ENCODE measurements around the gene KRTAP17-1. TPM values are rescaled to one million over a fixed set of nuclear protein-coding genes. Genes with fewer than 3 reads are reported as not detected.
"Not testable (repeated sequence)": the region's sequence is repeated elsewhere in the genome, so short reads cannot be mapped to it uniquely, and the experiment has no call there.

Gene KRTAP17-1
- total and polyA plus RNA-seq, 2 of the 4 experiments (the other 2 are of a cell fraction): not detected

DNA sequence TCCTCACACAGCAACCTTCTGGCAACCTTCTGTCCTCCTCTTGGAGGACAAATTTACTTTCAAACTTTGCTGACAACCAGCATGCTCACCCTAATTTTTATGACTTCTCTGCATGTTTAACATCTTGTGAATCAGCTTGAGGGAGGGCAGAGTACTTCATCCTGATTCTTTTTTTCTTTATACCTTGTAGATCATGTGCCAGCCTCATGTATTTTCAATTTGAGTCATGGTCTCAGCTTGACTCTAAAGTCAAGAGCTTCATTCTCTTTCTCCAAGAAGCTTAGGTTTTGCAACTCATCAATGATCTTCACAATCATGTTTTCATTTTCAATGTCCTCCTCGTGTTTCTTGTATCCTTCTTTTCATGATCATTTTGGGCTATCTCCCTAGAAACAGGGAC is 43.7 kb downstream of the KRTAP17-1 start:
- H2BK20ac ChIP-seq (ENCODE audit: low read depth, low read length): no peak overlapping the region
- no peak overlapping the region for H3K14ac ChIP-seq (replicated peaks; ENCODE audit: low read depth, low read length)
- TF ChIP-seq RCOR1 (IDR thresholded peaks at IDR 0.05; ENCODE audit: insufficient replicate concordance, low read length): no peak
- TF ChIP-seq, protein P1, sequence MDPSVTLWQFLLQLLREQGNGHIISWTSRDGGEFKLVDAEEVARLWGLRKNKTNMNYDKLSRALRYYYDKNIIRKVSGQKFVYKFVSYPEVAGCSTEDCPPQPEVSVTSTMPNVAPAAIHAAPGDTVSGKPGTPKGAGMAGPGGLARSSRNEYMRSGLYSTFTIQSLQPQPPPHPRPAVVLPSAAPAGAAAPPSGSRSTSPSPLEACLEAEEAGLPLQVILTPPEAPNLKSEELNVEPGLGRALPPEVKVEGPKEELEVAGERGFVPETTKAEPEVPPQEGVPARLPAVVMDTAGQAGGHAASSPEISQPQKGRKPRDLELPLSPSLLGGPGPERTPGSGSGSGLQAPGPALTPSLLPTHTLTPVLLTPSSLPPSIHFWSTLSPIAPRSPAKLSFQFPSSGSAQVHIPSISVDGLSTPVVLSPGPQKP (IDR thresholded peaks at IDR 0.05; ENCODE audit: borderline replicate concordance, low read depth, low read length): no peak
- H2AFZ ChIP-seq (replicated peaks; ENCODE audit: low read length, poor library complexity): no peak overlapping the region
- no peak overlapping the region for H4K8ac ChIP-seq (ENCODE audit: low read depth in 2 of 2, low read length in 2 of 2)
- no peak overlapping the region for H2AK5ac ChIP-seq (ENCODE audit: low read depth, low read length)
- H3K18ac ChIP-seq (ENCODE audit: low read depth, low read length): no peak overlapping the region
- no peak overlapping the region for H3K4me2 ChIP-seq (ENCODE audit: low read depth, low read length)
- H2AK9ac ChIP-seq (replicated peaks; ENCODE audit: low read depth, low read length, poor library complexity): no peak overlapping the region
- ChIA-PET CTCF (no interaction called here), POLR2A (ENCODE audit: unreplicated experiment) (no interaction called here)
- no CpG with 5 or more reads among the region's 1 CpG for WGBS, 2 experiments (ENCODE audit: extremely low coverage in 2 of 2, insufficient read length in 1 of 2)
- H4K5ac ChIP-seq (ENCODE audit: low read depth, low read length): no peak overlapping the region
- H3K9me3 ChIP-seq (ENCODE audit: control insufficient read depth, insufficient read depth, low read length): no peaks in the 10 kb centered on the region
- no TSS peak for BruUV-seq (replicated peaks)
- H4K91ac ChIP-seq (ENCODE audit: insufficient read depth, low read depth, low read length): no peak overlapping the region
- H3K9me1 ChIP-seq (ENCODE audit: insufficient read depth, low read length): no peaks in the 10 kb centered on the region
- H3K4me1 ChIP-seq (ENCODE audit: control insufficient read depth, insufficient read depth, low read length): no peaks in the 10 kb centered on the region
- no peak overlapping the region for H3K4ac ChIP-seq (ENCODE audit: low read depth, low read length)
- ATAC-seq (ENCODE audit: low read depth) (no peak), DNase-seq (no peak)
- no peak overlapping the region for H2BK15ac ChIP-seq (ENCODE audit: low read depth, low read length)
- no peak overlapping the region for H2BK5ac ChIP-seq (ENCODE audit: low read depth, low read length, poor library complexity, severe bottlenecking)
- dilution Hi-C loops (cut with HindIII; ENCODE audit: low sequenced_read_pairs, unreplicated experiment): no loop called here
- no peaks in the 10 kb centered on the region for H3K79me1 ChIP-seq (ENCODE audit: low read depth in 1 of 2, low read length in 2 of 2)
- H3K56ac ChIP-seq (ENCODE audit: extremely low read depth, insufficient read depth, low read length): no peak overlapping the region
- no peak overlapping the region for H3K4me3 ChIP-seq (ENCODE audit: insufficient read depth, low read depth, low read length)
- in situ Hi-C loops (cut with MboI; ENCODE audit: low sequenced_read_pairs): no loop called here
- no peak overlapping the region for H3K27ac ChIP-seq (ENCODE audit: insufficient read depth, low read length)
- intact Hi-C loops (cut with micrococcal nuclease): no loop called here
- no peak overlapping the region for H3K23ac ChIP-seq (ENCODE audit: low read depth, low read length)
- H3K9ac ChIP-seq (ENCODE audit: low read depth, low read length): no peak overlapping the region
- H4K20me1 ChIP-seq (ENCODE audit: insufficient read depth, low read length): no peaks in the 10 kb centered on the region
- peaks cover 9% of the 10 kb centered on the region for H3K27me3 ChIP-seq (ENCODE audit: control insufficient read depth, insufficient read depth, low read length)
- H2BK120ac ChIP-seq (ENCODE audit: low read depth, low read length): no peak overlapping the region
- H3K36me3 ChIP-seq (ENCODE audit: control insufficient read depth, insufficient read depth, low read length): no peaks in the 10 kb centered on the region

DNA sequence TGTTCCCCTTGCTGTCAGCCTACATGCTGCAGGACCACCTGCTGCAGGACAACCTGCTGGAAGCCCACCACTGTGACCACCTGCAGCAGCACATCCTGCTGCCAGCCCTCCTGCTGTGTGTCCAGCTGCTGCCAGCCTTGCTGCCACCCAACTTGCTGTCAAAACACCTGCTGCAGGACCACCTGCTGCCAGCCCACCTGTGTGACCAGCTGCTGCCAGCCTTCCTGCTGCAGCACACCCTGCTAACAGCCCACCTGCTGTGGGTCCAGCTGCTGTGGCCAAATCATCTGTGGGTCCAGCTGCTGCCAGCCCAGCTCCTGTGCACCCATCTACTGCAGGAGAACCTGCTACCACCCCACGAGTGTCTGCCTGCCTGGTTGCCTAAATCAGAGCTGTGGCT is 44.2 kb downstream of the KRTAP17-1 start:
- H2AFZ ChIP-seq (replicated peaks; ENCODE audit: low read length, poor library complexity); H3K56ac ChIP-seq (ENCODE audit: extremely low read depth, insufficient read depth, low read length); H3K9ac ChIP-seq (ENCODE audit: low read depth, low read length); H4K20me1 ChIP-seq (ENCODE audit: insufficient read depth, low read length); H2BK15ac ChIP-seq (ENCODE audit: low read depth, low read length); H2AK5ac ChIP-seq (ENCODE audit: low read depth, low read length); H3K4me3 ChIP-seq (ENCODE audit: insufficient read depth, low read depth, low read length); H3K79me1 ChIP-seq (ENCODE audit: low read depth in 1 of 2, low read length in 2 of 2); H3K27me3 ChIP-seq (ENCODE audit: control insufficient read depth, insufficient read depth, low read length); H2BK20ac ChIP-seq (ENCODE audit: low read depth, low read length); H4K91ac ChIP-seq (ENCODE audit: insufficient read depth, low read depth, low read length); ATAC-seq (ENCODE audit: low read depth); H2BK5ac ChIP-seq (ENCODE audit: low read depth, low read length, poor library complexity, severe bottlenecking); CTCF ChIA-PET; H3K36me3 ChIP-seq (ENCODE audit: control insufficient read depth, insufficient read depth, low read length); in situ Hi-C loops (cut with MboI; ENCODE audit: low sequenced_read_pairs); H3K23ac ChIP-seq (ENCODE audit: low read depth, low read length); H2BK120ac ChIP-seq (ENCODE audit: low read depth, low read length); H2AK9ac ChIP-seq (replicated peaks; ENCODE audit: low read depth, low read length, poor library complexity); H3K4me2 ChIP-seq (ENCODE audit: low read depth, low read length); intact Hi-C loops (cut with micrococcal nuclease); H3K27ac ChIP-seq (ENCODE audit: insufficient read depth, low read length); H3K4ac ChIP-seq (ENCODE audit: low read depth, low read length); DNase-seq; H3K14ac ChIP-seq (replicated peaks; ENCODE audit: low read depth, low read length); BruUV-seq (replicated peaks); dilution Hi-C loops (cut with HindIII; ENCODE audit: low sequenced_read_pairs, unreplicated experiment); H4K8ac ChIP-seq (ENCODE audit: low read depth in 2 of 2, low read length in 2 of 2); H3K4me1 ChIP-seq (ENCODE audit: control insufficient read depth, insufficient read depth, low read length); H3K9me1 ChIP-seq (ENCODE audit: insufficient read depth, low read length); H3K18ac ChIP-seq (ENCODE audit: low read depth, low read length); POLR2A ChIA-PET (ENCODE audit: unreplicated experiment); H4K5ac ChIP-seq (ENCODE audit: low read depth, low read length); H3K9me3 ChIP-seq (ENCODE audit: control insufficient read depth, insufficient read depth, low read length): not testable (repeated sequence)
- no CpG with 5 or more reads among the region's 1 CpG for WGBS, 2 experiments (ENCODE audit: extremely low coverage in 2 of 2, insufficient read length in 1 of 2)
